IgD-negative memory B cell (primary cell): ENCODE data around the gene PTPRM. TPM values are rescaled to one million over a fixed set of nuclear protein-coding genes. Genes with fewer than 3 reads are reported as not detected.
"Not testable (repeated sequence)": the region's sequence is repeated elsewhere in the genome, so short reads cannot be mapped to it uniquely, and the experiment has no call there.

Experiments used
- H3K27ac Mint-ChIP-seq, 3 donors: one replicate each; pipeline ENCODE4 v1.8.0; 2020 to 2022; ENCODE audit warnings: mild to moderate bottlenecking in 3 of 3, mixed read lengths in 3 of 3, moderate library complexity in 1 of 3
- H3K27me3 Mint-ChIP-seq: one replicate; pipeline ENCODE4 v1.8.0; 2021; ENCODE audit warnings: mixed read lengths
- H3K36me3 Mint-ChIP-seq: one replicate; pipeline ENCODE4 v1.8.0; 2020; ENCODE audit warnings: mild to moderate bottlenecking, mixed read lengths
- H3K4me1 Mint-ChIP-seq, 3 donors: one replicate each; pipeline ENCODE4 v1.8.0; 2020 to 2022; ENCODE audit warnings: mixed read lengths in 3 of 3, mild to moderate bottlenecking in 1 of 3
- H3K4me3 Mint-ChIP-seq, 4 donors: one replicate each; pipeline ENCODE4 v1.8.0; 2020 to 2022; ENCODE audit warnings: mild to moderate bottlenecking in 4 of 4, mixed read lengths in 4 of 4, moderate library complexity in 3 of 4
- H3K9me3 Mint-ChIP-seq, 3 donors: one replicate each; pipeline ENCODE4 v1.8.0; 2020 to 2021; ENCODE audit warnings: mixed read lengths in 3 of 3, mild to moderate bottlenecking in 1 of 3
- polyA plus RNA-seq: library from polyadenylated mRNA; unstranded; fragments of 300-500 nt; fragmentation: Illumina TruSeq; gene quantifications from one replicate; pipeline ENCODE4 v1.2.3, GENCODE V29; 2021

The PTPRM gene
- polyA plus RNA-seq, 1 donor from 2014 or later: 0.61 TPM

DNA sequence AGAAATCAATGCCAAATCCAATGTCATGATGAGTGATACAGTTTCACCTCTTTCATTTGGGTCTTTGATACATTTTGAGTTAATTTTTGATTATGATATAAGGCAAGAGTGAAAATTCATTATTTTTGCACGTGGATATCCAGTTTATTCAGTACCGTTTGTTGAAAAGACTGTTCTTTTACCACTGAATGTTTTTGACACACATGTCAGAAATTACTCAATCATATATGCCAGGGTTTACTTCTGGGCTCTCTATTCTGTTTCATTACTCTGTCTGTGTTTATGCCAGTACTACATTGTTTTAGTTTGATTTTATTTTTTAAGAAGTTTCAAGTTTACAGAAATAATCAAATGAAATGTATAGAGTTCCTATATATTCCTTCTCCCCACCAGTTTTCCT, 154.4 kb downstream of the PTPRM start:
- H3K27me3 Mint-ChIP-seq: no peaks in the 10 kb centered on the region
- no peaks in the 10 kb centered on the region for H3K36me3 Mint-ChIP-seq
- H3K9me3 Mint-ChIP-seq: peaks cover 5 to 10% (median 9%) of the 10 kb centered on the region in 3 donors
- no peak overlapping the region for H3K27ac Mint-ChIP-seq
- H3K4me1 Mint-ChIP-seq: no peaks in the 10 kb centered on the region
- H3K4me3 Mint-ChIP-seq: no peak overlapping the region

DNA sequence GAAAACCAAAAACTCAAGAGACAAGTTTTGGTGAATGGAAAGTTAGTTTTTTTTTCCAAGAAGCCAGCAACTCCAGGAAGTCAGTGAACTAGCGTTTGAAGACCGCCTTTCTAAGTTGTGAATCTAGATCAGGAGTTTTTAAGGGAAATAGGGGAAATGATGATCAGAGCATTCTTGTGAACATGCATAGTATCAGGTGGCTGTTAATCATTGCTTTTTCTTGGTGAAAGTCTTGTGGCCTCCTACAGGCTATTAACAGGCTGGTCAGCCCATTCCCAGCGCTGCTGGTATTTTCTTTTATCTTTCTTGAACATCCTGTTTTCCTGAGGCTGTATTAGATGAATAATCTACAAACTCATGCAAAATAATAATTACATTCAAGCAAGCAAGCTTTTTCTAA, 155.8 kb downstream of the PTPRM start:
- no peaks in the 10 kb centered on the region for H3K36me3 Mint-ChIP-seq
- H3K9me3 Mint-ChIP-seq: peaks cover 5 to 10% (median 9%) of the 10 kb centered on the region in 3 donors
- H3K4me3 Mint-ChIP-seq: no peak overlapping the region
- H3K27me3 Mint-ChIP-seq: no peaks in the 10 kb centered on the region
- no peak overlapping the region for H3K27ac Mint-ChIP-seq
- H3K4me1 Mint-ChIP-seq: no peaks in the 10 kb centered on the region

DNA sequence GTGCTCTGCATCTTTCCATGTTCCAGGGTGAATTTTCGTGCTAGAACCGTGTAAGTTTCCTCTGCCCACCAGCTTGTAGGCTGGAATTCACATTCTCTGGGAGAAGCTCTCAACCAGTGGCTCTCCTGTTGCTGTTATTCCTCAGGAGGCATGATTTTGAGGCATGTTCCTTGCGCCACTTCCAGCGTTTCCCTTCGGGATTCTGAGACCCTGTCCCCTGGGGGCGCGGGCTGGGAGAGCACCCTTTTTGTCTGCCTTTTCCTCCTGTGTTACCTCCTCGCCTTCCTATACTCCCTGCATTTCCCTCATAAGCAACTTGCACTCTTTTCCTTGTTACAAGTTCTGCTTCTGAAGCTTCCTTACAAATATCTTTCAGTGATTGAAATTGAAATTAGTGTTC, 156.4 kb downstream of the PTPRM start:
- no peaks in the 10 kb centered on the region for H3K27me3 Mint-ChIP-seq
- H3K9me3 Mint-ChIP-seq: peaks cover 5 to 10% (median 7%) of the 10 kb centered on the region in 3 donors
- H3K4me3 Mint-ChIP-seq: no peak overlapping the region
- H3K27ac Mint-ChIP-seq: no peak overlapping the region
- no peaks in the 10 kb centered on the region for H3K36me3 Mint-ChIP-seq
- no peaks in the 10 kb centered on the region for H3K4me1 Mint-ChIP-seq

DNA sequence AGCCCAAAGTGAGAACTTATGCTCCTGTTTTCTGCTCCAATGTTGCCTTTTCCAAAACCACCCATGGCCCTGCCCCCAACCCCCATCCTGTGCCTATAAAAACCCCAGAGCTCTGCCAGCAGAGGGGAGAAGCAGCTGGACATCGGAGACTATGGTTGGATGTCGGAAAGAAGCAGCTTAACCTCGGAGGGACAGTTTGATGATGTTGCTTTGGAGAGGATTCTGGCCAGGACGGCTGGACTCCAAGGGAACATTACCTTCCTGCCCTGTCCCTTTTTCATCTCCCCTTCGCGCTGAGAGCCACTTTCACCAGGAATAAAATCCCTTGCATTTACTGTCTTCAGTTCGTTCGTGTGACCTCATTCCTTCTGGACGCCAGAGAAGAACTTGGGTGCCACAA, 158.4 kb downstream of the PTPRM start:
- H3K4me1 Mint-ChIP-seq: no peaks in the 10 kb centered on the region
- no peak overlapping the region for H3K4me3 Mint-ChIP-seq
- no peaks in the 10 kb centered on the region for H3K36me3 Mint-ChIP-seq
- H3K27me3 Mint-ChIP-seq: no peaks in the 10 kb centered on the region
- H3K27ac Mint-ChIP-seq: no peak overlapping the region
- H3K9me3 Mint-ChIP-seq: peaks cover 5 to 9% (median 7%) of the 10 kb centered on the region in 3 donors

DNA sequence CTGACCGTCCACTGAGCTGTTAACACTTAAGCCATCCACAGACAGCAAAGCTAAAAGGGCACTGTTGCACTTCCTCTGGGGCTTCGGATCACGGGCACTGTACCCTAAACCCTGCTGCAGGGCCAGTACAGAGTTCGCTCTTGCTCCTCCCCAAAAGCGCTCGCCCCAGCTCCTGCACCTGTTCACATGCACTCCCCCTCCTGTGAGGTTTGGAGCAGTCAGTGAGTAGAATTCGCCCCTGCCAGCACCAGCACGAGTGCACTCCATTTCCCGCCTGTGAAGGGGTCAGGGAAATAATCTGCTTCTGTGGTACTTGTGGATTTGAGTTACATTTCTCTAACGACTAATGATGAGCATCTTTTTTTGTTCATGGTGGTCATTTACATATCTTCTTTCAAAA, 158.8 kb downstream of the PTPRM start:
- Mint-ChIP-seq H3K4me3 (no peak overlapping the region), H3K36me3 (no peaks in the 10 kb centered on the region), H3K27ac (no peak overlapping the region), H3K27me3 (no peaks in the 10 kb centered on the region), H3K9me3 (peaks cover 5 to 7% (median 5%) of the 10 kb centered on the region in 3 donors), H3K4me1 (no peaks in the 10 kb centered on the region)

DNA sequence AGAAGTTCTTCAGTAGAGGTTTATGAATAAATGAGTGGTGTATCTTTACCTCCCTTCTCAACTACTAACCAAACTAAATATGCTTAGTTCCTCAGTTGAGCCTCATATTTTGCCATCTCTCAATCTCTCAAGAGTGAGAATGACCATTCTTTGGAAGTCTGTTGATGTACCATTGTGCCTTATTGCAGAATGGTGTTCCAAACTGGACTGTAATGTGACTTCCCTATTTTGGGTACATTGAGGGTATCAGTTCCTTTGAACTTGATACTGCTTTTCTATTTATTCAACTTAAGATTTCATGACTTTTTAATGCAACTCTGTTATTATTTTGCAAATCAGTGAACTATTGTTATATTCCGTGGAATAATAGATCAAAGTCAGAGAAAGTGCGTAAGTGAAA, 159.4 kb downstream of the PTPRM start:
- Mint-ChIP-seq H3K4me3 (no peak overlapping the region), H3K27me3 (no peaks in the 10 kb centered on the region), H3K27ac (no peak overlapping the region), H3K9me3 (peaks cover 5 to 7% (median 5%) of the 10 kb centered on the region in 3 donors), H3K4me1 (no peaks in the 10 kb centered on the region), H3K36me3 (no peaks in the 10 kb centered on the region)

DNA sequence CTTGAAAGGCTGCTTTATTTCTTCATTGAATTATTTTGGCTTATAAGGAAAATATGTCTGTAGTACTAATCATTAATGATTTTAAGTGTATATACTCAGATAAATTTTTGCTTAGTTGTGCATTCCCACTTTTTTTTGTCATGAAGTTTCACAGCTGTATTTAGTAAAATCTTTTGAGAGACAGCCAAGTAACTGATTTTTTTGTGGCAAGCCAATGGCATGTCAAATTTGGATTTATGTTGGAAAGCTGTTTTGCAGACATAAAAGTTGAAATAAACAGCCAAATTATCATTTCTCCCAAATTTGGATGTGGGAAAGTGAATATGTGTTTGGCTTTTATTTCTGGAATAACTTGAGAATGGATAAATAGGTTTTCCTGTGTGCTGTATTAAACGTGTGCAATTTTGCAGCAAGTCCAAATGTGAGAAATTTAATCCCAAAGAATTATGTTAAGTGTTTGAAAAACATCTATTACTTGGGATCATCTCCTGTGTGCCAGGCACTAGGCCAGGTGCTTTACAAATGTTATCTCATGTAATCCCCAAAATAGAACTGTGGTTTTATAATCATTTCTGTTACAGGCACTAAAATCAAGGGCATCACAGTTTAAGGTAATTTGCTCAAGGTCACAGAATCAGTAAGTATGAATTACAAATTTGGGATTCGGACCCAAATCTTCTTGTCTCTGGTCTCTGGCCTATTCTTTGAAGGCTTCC, 160.4 kb downstream of the PTPRM start:
- Mint-ChIP-seq H3K9me3 (peaks cover 5 to 9% (median 5%) of the 10 kb centered on the region in 3 donors), H3K27ac (no peak overlapping the region), H3K4me1 (no peaks in the 10 kb centered on the region), H3K4me3 (no peak overlapping the region), H3K36me3 (no peaks in the 10 kb centered on the region), H3K27me3 (no peaks in the 10 kb centered on the region)

DNA sequence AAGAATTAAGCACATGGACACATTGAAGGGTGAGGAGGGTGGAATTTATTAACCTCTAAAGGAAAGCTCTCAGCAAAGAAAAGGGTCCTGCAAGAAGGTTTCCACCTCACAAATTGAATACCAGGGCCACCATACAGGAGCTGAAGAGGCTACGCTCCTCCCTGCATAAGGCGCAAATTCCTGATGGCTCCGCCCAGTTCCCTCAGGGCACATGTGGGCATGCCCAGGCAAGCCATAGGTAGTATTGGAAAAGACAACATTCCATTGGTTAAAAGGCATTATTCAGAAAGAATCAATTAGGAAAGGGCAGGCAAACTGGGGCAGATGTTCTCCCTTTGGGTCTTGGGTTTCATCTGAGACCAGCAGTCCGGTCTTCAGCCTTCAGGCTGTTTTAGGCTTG, 161.2 kb downstream of the PTPRM start:
- Mint-ChIP-seq H3K27me3 (no peaks in the 10 kb centered on the region), H3K27ac (no peak overlapping the region), H3K4me1 (no peaks in the 10 kb centered on the region), H3K9me3 (peaks cover 5 to 8% (median 5%) of the 10 kb centered on the region in 3 donors), H3K4me3 (no peak overlapping the region), H3K36me3 (no peaks in the 10 kb centered on the region)

DNA sequence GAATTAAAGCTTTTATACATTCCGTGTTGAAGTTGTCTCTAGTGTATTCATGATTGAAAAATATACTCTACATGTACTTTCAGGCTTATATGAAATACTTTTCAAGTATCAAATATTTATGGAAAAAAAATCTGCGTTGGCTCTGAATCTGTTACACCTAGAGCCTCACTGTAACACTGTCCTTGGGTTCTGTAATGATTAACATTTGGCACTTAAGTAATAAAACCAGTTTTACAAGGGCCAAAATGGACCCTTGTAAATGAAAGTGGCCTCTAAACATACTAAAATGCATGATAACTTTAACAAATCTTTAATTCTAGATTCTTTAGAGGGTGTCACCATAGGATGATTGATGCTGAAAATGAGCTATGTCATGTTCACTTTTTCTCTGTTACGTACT, 162.8 kb downstream of the PTPRM start:
- no peak overlapping the region for H3K4me3 Mint-ChIP-seq
- no peaks in the 10 kb centered on the region for H3K4me1 Mint-ChIP-seq
- H3K9me3 Mint-ChIP-seq: peaks cover 0 to 7% (median 3%) of the 10 kb centered on the region in 3 donors
- H3K27ac Mint-ChIP-seq: no peak overlapping the region
- H3K36me3 Mint-ChIP-seq: no peaks in the 10 kb centered on the region
- H3K27me3 Mint-ChIP-seq: no peaks in the 10 kb centered on the region

DNA sequence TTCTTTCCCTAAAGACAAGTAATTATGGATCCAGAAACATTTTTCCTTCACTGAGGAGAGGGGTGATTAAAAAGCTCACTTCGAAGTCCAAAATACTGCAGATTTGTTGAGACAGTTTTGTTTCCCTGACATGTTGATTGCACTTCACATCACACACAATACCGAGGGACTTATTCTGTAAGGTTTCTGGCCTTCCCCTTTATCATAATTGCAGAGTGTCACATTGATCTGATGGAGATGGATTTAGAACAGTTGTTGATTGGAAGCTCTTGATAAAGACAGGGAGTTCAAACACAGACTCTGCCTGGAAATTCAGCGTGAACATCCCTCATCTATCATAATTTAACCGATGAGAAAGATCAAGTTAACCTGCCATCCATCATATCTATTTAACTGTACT, 163.6 kb downstream of the PTPRM start:
- H3K27ac Mint-ChIP-seq: no peak overlapping the region
- H3K36me3 Mint-ChIP-seq: no peaks in the 10 kb centered on the region
- no peaks in the 10 kb centered on the region for H3K4me1 Mint-ChIP-seq
- peaks cover 0 to 7% (median under 1%) of the 10 kb centered on the region in 3 donors for H3K9me3 Mint-ChIP-seq
- no peaks in the 10 kb centered on the region for H3K27me3 Mint-ChIP-seq
- H3K4me3 Mint-ChIP-seq: no peak overlapping the region

DNA sequence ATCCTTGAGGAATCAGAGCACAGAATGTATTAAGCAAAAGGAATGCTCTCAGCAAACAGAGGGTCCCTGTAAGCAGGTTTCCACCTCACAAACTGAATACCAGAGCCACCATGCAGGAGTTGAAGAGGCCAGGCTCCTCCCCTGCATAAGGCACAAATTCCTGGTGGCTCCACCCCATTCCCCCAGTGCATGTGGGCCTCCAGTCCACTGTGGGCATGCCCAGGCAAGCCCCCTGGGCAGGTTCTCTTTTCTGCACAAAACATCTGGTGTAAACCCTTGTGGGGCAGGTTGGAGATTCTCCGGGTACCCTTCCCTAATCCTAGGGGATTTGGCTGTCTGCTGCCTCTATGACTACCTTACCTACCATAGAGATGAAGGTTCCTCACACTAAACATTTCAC, 166.5 kb downstream of the PTPRM start:
- Mint-ChIP-seq H3K4me1 (no peaks in the 10 kb centered on the region), H3K36me3 (no peaks in the 10 kb centered on the region), H3K9me3 (peaks cover 0 to 7% (median 3%) of the 10 kb centered on the region in 3 donors), H3K27me3 (no peaks in the 10 kb centered on the region), H3K4me3 (no peak overlapping the region), H3K27ac (no peak overlapping the region)

DNA sequence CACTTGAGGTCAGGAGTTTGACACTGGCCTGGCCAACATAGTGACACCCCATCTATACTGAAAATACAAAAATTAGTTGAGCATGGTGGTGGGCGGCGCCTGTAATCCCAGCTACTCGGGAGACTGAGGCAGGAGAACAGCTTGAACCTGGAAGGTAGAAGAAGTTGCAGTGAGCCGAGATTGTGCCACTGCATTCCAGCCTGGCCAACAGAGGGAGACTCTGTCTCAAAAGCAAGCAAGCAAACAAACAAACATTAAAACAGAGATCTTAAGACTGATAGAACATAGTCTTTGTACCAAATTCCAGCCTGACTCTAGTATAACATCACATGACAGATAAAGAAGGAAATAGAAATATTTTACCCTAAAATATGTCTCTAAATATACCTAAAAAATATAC, 168.1 kb downstream of the PTPRM start:
- H3K4me1 Mint-ChIP-seq: no peaks in the 10 kb centered on the region
- H3K36me3 Mint-ChIP-seq: no peaks in the 10 kb centered on the region
- H3K9me3 Mint-ChIP-seq: peaks cover 0 to 8% (median 3%) of the 10 kb centered on the region in 3 donors
- H3K27me3 Mint-ChIP-seq: no peaks in the 10 kb centered on the region
- H3K27ac Mint-ChIP-seq: no peak overlapping the region
- H3K4me3 Mint-ChIP-seq: no peak overlapping the region

DNA sequence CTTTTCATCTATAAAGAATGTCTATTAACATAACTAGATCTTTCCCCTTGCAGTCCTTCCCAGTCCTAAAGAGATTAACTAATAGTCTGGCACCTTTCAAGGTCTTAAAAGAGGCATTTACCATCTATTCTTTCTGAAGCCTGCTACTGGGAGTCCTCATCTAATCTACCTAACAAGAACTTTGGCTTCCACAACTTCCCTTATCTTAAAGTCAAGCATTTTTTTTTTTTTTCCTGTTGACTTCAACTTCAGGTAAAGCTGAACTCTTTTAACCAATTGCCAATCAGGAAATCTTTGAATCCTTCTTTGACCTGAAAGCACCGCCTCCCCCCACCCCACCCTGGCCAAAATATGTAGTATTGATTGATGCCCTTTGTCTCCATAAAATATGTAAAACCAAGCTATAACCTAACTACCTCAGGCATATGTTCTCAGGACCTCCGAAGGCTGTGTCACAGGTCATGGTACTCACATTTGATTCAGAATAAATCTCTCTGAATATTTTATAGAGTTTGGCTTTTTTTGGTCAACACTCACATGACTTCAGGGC, 168.6 kb downstream of the PTPRM start:
- Mint-ChIP-seq H3K4me1 (no peaks in the 10 kb centered on the region), H3K4me3 (no peak overlapping the region), H3K9me3 (peaks cover 0 to 7% (median 3%) of the 10 kb centered on the region in 3 donors), H3K36me3 (no peaks in the 10 kb centered on the region), H3K27me3 (no peaks in the 10 kb centered on the region), H3K27ac (no peak overlapping the region)

DNA sequence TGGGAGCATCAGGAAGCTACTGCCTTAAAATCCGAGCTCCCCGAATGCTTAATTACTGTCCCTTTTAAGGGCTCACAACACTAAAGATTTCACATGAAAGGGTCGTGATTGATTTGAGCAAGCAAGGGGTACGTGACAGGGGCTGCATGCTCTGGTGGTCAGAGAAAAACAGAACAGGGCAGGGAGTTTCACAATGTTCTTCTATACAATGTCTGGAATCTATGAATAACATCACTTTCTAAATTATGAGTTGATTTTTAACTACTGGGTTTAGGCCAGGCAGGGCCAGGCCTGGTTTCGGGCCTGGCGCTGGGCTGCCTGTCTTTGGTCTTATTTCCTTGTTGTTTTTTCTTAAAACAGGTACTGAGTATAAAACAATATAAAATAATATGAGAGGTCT, 169.4 kb downstream of the PTPRM start:
- not testable (repeated sequence) for H3K4me1 Mint-ChIP-seq

DNA sequence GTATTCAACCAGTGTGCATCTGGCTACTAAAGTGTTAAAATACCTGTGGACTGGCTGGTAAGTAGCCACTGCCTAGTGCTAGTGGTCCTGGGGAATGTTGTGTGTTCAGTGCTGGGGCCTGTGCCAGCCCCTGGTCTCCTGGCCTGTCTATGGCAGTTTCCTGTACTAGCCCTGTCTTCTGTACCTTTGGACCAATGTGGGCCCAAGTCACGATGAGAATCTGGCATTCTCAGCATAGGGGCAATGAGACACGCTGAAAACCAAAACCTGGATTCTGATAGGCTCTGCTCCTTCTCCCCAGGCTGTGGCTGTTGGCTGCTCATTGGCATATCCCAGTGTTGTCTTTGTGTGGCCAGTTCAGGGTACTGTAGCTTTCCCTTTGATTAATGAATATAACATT, 170.4 kb downstream of the PTPRM start:
- no peaks in the 10 kb centered on the region for H3K27me3 Mint-ChIP-seq
- no peak overlapping the region for H3K4me3 Mint-ChIP-seq
- peaks cover 0 to 5% (median 3%) of the 10 kb centered on the region in 3 donors for H3K9me3 Mint-ChIP-seq
- no peaks in the 10 kb centered on the region for H3K4me1 Mint-ChIP-seq
- no peaks in the 10 kb centered on the region for H3K36me3 Mint-ChIP-seq
- no peak overlapping the region for H3K27ac Mint-ChIP-seq

More for the DNA sequence above, 169.4 kb downstream of the PTPRM start:
- not testable (repeated sequence) for H3K36me3 Mint-ChIP-seq, H3K27ac Mint-ChIP-seq, H3K4me3 Mint-ChIP-seq, H3K27me3 Mint-ChIP-seq, H3K9me3 Mint-ChIP-seq

DNA sequence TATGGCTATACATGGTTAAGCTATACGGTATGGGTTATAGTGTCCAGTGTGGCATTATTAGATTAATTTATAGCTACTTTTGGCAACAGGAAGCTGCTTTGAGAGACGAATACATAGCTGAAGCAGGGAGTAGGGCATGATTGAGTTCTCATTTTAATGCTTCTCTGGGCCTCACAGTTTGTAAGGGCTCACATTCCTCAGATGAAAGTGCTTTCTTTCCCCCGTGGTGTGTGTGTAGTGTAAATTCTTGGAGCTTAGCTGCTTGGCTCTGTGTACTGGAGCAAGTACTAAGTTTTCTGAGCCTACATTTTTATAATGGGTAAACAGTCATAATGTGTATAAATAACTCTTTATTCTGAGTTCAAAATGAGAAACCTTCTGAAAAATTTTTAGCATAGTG, 173.7 kb downstream of the PTPRM start:
- no peaks in the 10 kb centered on the region for H3K4me1 Mint-ChIP-seq
- H3K27me3 Mint-ChIP-seq: no peaks in the 10 kb centered on the region
- peaks cover 5 to 12% (median 6%) of the 10 kb centered on the region in 3 donors for H3K9me3 Mint-ChIP-seq
- H3K36me3 Mint-ChIP-seq: no peaks in the 10 kb centered on the region
- H3K4me3 Mint-ChIP-seq: no peak overlapping the region
- no peak overlapping the region for H3K27ac Mint-ChIP-seq
